Neural progenitor cell (in vitro differentiated cells): ENCODE data around the gene EFNA2. TPM values are rescaled to one million over a fixed set of nuclear protein-coding genes. Genes with fewer than 3 reads are reported as not detected.

ENCODE experiments used
- DNase-seq: peaks from one replicate; pipeline ENCODE4 v3.0.0-alpha.2; 2016; ENCODE audit warnings: low spot score
- H2AFZ ChIP-seq: fragments of 200-600 bp; sonication (generic); replicated peaks from 2 replicates; pipeline ENCODE4 v1.6.1; 2016; ENCODE audit warnings: antibody characterized with exemption
- H3F3A ChIP-seq: fragments of 200-600 bp; sonication (generic); 2 replicates; pipeline ENCODE4 v1.6.1; 2016; ENCODE audit warnings: antibody characterized with exemption, low read depth
- H3K27ac ChIP-seq: fragments of 200-600 bp; sonication (generic); 2 replicates; pipeline ENCODE4 v1.5.1; 2016; ENCODE audit warnings: mild to moderate bottlenecking
- H3K27me3 ChIP-seq: fragments of 200-600 bp; sonication (generic); 2 replicates; pipeline ENCODE4 v1.6.1; 2016; ENCODE audit warnings: mild to moderate bottlenecking, moderate library complexity
- H3K36me3 ChIP-seq: fragments of 200-600 bp; sonication (generic); 2 replicates; pipeline ENCODE4 v1.5.1; 2016
- H3K4me1 ChIP-seq: fragments of 200-600 bp; sonication (generic); 2 replicates; pipeline ENCODE4 v1.6.1; 2016; ENCODE audit warnings: mixed run types
- H3K4me2 ChIP-seq: fragments of 200-600 bp; sonication (generic); 2 replicates; pipeline ENCODE4 v1.6.1; 2016
- H3K4me3 ChIP-seq: fragments of 200-600 bp; sonication (generic); 2 replicates; pipeline ENCODE4 v1.5.1; 2016
- H3K79me2 ChIP-seq: fragments of 200-600 bp; sonication (generic); 2 replicates; pipeline ENCODE4 v1.6.1; 2016; ENCODE audit warnings: low read depth
- H3K9ac ChIP-seq: fragments of 200-600 bp; sonication (generic); 2 replicates; pipeline ENCODE4 v1.6.1; 2016
- H3K9me3 ChIP-seq: fragments of 200-600 bp; sonication (generic); 2 replicates; pipeline ENCODE4 v1.5.1; 2016; ENCODE audit warnings: low read depth
- H4K20me1 ChIP-seq: fragments of 200-600 bp; sonication (generic); 2 replicates; pipeline ENCODE4 v1.6.1; 2016; ENCODE audit warnings: low read depth
- H3K27ac Mint-ChIP-seq: 3 replicates; pipeline ENCODE4 v1.8.0; 2021; ENCODE audit warnings: mixed read lengths
- H3K27me3 Mint-ChIP-seq: 2 replicates; pipeline ENCODE4 v1.8.0; 2022; ENCODE audit warnings: low read depth, mild to moderate bottlenecking, inconsistent platforms, moderate library complexity, mixed read lengths; ENCODE audit not compliant: insufficient read depth
- H3K36me3 Mint-ChIP-seq: 3 replicates; pipeline ENCODE4 v1.8.0; 2021; ENCODE audit warnings: mixed read lengths
- H3K4me1 Mint-ChIP-seq: 3 replicates; pipeline ENCODE4 v1.8.0; 2021; ENCODE audit warnings: mixed read lengths
- H3K4me3 Mint-ChIP-seq: 3 replicates; pipeline ENCODE4 v1.8.0; 2021; ENCODE audit warnings: mild to moderate bottlenecking, moderate library complexity, mixed read lengths
- H3K9me3 Mint-ChIP-seq: 3 replicates; pipeline ENCODE4 v1.8.0; 2020; ENCODE audit warnings: mixed read lengths
- CTCF ChIP-seq: fragments of 200-600 bp; sonication (generic); IDR thresholded peaks from 2 replicates; pipeline ENCODE4 v1.5.1; 2017; ENCODE audit warnings: antibody characterized with exemption, mild to moderate bottlenecking
- EZH2 ChIP-seq: fragments of 200-600 bp; sonication (generic); IDR thresholded peaks from 2 replicates; pipeline ENCODE4 v1.6.1; 2017; ENCODE audit warnings: antibody characterized with exemption, mild to moderate bottlenecking, moderate library complexity
- EZH2phosphoT487 ChIP-seq: fragments of 200-600 bp; sonication (generic); IDR thresholded peaks from 2 replicates; pipeline ENCODE4 v1.6.1; 2017; ENCODE audit warnings: antibody characterized with exemption
- total RNA-seq: library from RNA; depleted of rRNA; stranded (reverse); fragments of >200 nt; gene quantifications from 2 replicates; pipeline ENCODE4 v1.2.3, GENCODE V29; 2015; ENCODE audit warnings: low replicate concordance

The EFNA2 gene
- total RNA-seq, 1 donor from 2014 or later, result 13.2 TPM

DNA sequence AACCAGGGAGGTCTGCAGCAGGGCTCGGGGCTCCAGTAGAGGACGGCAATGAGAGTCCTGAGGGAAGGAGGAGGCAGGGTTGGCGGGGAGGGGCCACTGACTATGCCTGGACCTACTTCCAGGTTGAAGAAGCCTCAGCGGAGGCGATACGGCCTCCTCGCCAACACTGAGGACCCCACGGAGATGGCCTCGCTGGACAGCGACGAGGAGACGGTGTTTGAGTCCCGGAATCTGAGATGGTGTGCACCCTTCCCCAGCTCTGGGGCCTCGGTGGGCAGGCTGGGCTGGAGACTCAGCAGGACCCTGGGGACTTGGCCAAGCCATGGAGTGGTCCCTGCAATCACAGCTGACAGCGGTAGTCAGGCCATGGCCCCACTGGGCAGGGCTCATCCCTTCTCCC is 8.6 kb upstream of the EFNA2 start:
- H3K36me3 Mint-ChIP-seq, result peaks cover 19% of the 10 kb centered on the region
- H3K27ac Mint-ChIP-seq, result no peak overlapping the region

DNA sequence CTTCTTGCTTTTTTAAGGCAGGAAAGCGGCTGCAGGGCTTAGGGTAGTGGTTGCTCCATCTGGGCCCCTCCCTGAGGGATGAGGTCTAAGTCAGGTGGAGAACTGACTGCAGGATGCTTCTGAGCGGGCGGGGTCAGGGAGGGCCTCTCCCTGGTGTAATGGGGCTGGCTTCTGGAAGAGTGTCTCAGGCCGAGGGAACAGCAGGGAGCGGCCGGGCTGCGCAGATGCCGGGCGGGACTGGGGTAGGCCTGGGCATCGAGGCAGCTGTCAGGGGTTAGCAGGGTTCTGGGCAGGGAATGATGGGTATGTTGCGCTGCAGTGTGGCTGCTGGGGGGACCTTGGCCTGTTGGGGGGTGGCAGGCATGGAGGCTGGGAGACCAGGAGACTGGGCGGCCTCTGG is 7.6 kb upstream of the EFNA2 start:
- peaks cover 29% of the 10 kb centered on the region for H3K4me1 Mint-ChIP-seq
- H3K9ac ChIP-seq, result no peak overlapping the region
- no peaks in the 10 kb centered on the region for H3K27me3 ChIP-seq
- no peaks in the 10 kb centered on the region for H3K36me3 ChIP-seq
- H3K9me3 ChIP-seq, result no peaks in the 10 kb centered on the region
- no peak for DNase-seq
- no peak overlapping the region for H3K27ac ChIP-seq
- peaks cover 36% of the 10 kb centered on the region for H4K20me1 ChIP-seq
- H3K4me2 ChIP-seq, result no peak overlapping the region
- peaks cover 19% of the 10 kb centered on the region for H3K4me1 ChIP-seq
- no peak overlapping the region for H3K27ac Mint-ChIP-seq
- no peak overlapping the region for H2AFZ ChIP-seq
- peaks cover 10% of the 10 kb centered on the region for H3K27me3 Mint-ChIP-seq
- no peaks in the 10 kb centered on the region for H3K9me3 Mint-ChIP-seq
- H3F3A ChIP-seq, result peaks cover 56% of the 10 kb centered on the region
- H3K36me3 Mint-ChIP-seq, result peaks cover 10% of the 10 kb centered on the region
- peaks cover 22% of the 10 kb centered on the region for H3K79me2 ChIP-seq
- TF ChIP-seq EZH2 (no peak), CTCF (no peak), EZH2phosphoT487 (no peak)
- peak overlapping the region; percentile 46 for H3K4me3 Mint-ChIP-seq
- H3K4me3 ChIP-seq, result no peak overlapping the region

More for the DNA sequence above, 8.6 kb upstream of the EFNA2 start:
- no peak overlapping the region for H3K4me3 ChIP-seq
- TF ChIP-seq EZH2phosphoT487 (no peak), EZH2 (no peak), CTCF (no peak)
- H3K79me2 ChIP-seq, result peaks cover 33% of the 10 kb centered on the region
- H3K27ac ChIP-seq, result no peak overlapping the region
- DNase-seq, result no peak
- no peaks in the 10 kb centered on the region for H3K9me3 ChIP-seq
- no peak overlapping the region for H3K4me2 ChIP-seq
- H3K4me3 Mint-ChIP-seq, result peak overlapping the region; percentile 88
- no peaks in the 10 kb centered on the region for H3K27me3 ChIP-seq
- peaks cover 36% of the 10 kb centered on the region for H3K4me1 Mint-ChIP-seq
- no peak overlapping the region for H3K9ac ChIP-seq
- H3K36me3 ChIP-seq, result peaks cover 3% of the 10 kb centered on the region
- peaks cover 26% of the 10 kb centered on the region for H3K4me1 ChIP-seq
- H2AFZ ChIP-seq, result no peak overlapping the region
- H3F3A ChIP-seq, result peaks cover 63% of the 10 kb centered on the region
- H4K20me1 ChIP-seq, result peaks cover 44% of the 10 kb centered on the region
- no peaks in the 10 kb centered on the region for H3K9me3 Mint-ChIP-seq
- peaks cover 15% of the 10 kb centered on the region for H3K27me3 Mint-ChIP-seq

- Mint-ChIP-seq H3K4me1 (peaks cover 23% of the 10 kb centered on the region), H3K9me3 (no peaks in the 10 kb centered on the region), H3K36me3 (peaks cover 4% of the 10 kb centered on the region), H3K27me3 (peaks cover 4% of the 10 kb centered on the region), H3K27ac (no peak overlapping the region), H3K4me3 (peak overlapping the region; percentile 71)
- peaks cover 48% of the 10 kb centered on the region for H3F3A ChIP-seq
- DNase-seq, result no peak
- peaks cover 30% of the 10 kb centered on the region for H4K20me1 ChIP-seq
- no peak overlapping the region for H3K4me3 ChIP-seq
- no peak overlapping the region for H2AFZ ChIP-seq
- no peaks in the 10 kb centered on the region for H3K36me3 ChIP-seq
- H3K9ac ChIP-seq, result no peak overlapping the region
- no peaks in the 10 kb centered on the region for H3K9me3 ChIP-seq
- TF ChIP-seq EZH2, result no peak
- no peak for TF ChIP-seq EZH2phosphoT487
- no peak for TF ChIP-seq CTCF
- H3K79me2 ChIP-seq, result peaks cover 13% of the 10 kb centered on the region
- peaks cover 18% of the 10 kb centered on the region for H3K4me1 ChIP-seq
- H3K27ac ChIP-seq, result no peak overlapping the region
- peaks cover 8% of the 10 kb centered on the region for H3K27me3 ChIP-seq
- no peak overlapping the region for H3K4me2 ChIP-seq
These were observed 6.7 kb upstream of the EFNA2 start for GRCh38 chr19:1278713-1279660.
